GM13976 (cell line): Measurements from ENCODE around the gene ADH5.
"Not testable (repeated sequence)": the region's sequence is repeated elsewhere in the genome, so short reads cannot be mapped to it uniquely, and the experiment has no call there.

Experiments
- DNase-seq: peaks from one replicate; pipeline ENCODE4 v3.0.0; 2012; ENCODE audit warnings: low spot score
- CTCF ChIP-seq: IDR thresholded peaks from 2 replicates; pipeline ENCODE4 v1.5.1; 2012; ENCODE audit warnings: borderline replicate concordance, mild to moderate bottlenecking; ENCODE audit not compliant: insufficient read depth; ENCODE audit errors: extremely low read depth, missing control alignments, control extremely low read depth
- in situ Hi-C: fragments of 300-500 bp; cut with MboI; formaldehyde crosslinking; loops from one replicate; pipeline ENCODE4 v1.12.0; 2022; ENCODE audit warnings: low sequenced_read_pairs, mixed read lengths, inconsistent platforms; ENCODE audit not compliant: unreplicated experiment

The ADH5 gene

GRCh38 chr4:99027304-99027703, 61.3 kb downstream of the ADH5 start:
- no peak for TF ChIP-seq CTCF
- no peak for DNase-seq
- in situ Hi-C loops: no loop called here

DNA sequence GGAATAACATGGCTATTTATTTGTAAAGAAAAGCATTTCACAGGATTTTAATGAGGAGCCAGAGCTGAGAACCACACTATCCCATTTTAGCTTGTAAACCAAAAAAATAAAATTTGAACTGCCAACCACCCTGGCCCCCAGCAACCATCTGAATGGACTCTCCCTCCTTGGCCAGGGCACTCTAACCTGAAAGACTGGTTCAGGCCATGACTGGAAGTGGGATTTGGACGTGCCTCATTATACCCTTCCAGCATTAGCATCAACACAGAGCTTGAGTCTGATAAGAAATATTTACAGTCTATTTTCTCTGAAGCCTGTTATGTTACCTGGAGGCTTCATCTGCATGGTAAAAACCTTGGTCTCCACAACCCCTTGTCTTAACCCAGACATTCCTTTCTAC, 63.1 kb downstream of the ADH5 start:
- no peak for TF ChIP-seq CTCF
- in situ Hi-C loops: no loop called here
- no peak for DNase-seq

- in situ Hi-C loops: no loop called here
- DNase-seq: no peak
- no peak for TF ChIP-seq CTCF
Observed at GRCh38 chr4:99024481-99025275, 63.9 kb downstream of the ADH5 start.

DNA sequence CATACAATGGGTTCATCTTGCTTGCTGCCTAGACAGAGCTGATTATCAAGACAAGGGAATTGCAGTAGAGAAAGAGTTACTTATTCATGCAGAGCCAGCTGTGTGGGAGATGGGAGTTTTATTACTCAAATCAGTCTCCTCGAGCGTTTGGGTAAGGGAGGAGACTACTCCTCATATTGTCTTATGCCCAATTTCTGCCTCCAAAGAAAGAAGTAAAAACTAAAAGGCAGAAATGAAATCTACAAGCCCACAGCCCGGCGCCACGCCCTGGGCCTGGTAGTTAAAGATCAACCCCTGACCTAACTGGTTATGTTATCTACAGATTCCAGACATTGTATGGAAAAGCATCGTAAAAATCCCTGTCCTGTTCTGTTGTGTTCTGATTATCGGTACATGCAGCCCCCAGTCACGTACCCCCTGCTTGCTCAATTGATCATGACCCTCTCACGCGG, 64.8 kb downstream of the ADH5 start:
- in situ Hi-C loops: not testable (repeated sequence)

DNA sequence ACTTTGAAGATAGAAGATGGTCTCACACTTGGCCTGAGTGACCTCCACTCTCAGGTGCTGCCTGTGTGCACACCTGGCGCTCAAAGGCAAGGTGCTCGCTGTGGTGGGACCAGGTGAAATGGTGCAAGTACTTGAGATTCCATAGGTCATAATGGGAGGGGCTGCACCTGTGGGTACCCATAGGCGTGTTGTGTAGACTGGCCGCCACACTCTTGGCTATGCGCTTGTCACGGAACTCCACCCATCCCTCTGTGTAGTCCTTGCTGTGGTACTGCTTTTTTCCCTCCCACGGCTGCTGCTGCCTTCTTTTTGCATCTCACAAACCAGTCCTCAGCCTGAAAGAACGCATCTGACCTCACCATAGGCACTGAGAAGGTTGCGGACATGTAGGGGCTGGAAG, 66.0 kb downstream of the ADH5 start:
- TF ChIP-seq CTCF: no peak
- in situ Hi-C loops: no loop called here
- no peak for DNase-seq

More for the DNA sequence above, 64.8 kb downstream of the ADH5 start:
- not testable (repeated sequence) for DNase-seq

- in situ Hi-C loops: no loop called here
- no peak for DNase-seq
- no peak for TF ChIP-seq CTCF
Observed at GRCh38 chr4:99021386-99021785, 67.2 kb downstream of the ADH5 start.
